Endometrial microvascular endothelial cells (primary cell): ENCODE measurements around the gene SGSH. TPM values are rescaled to one million over a fixed set of nuclear protein-coding genes. Genes with fewer than 3 reads are reported as not detected.

Experiments
- in situ Hi-C: cut with HindIII; loops from 2 replicates; pipeline ENCODE4 v1.10.0; 2017; ENCODE audit warnings: low sequenced_read_pairs, low pct_unique_long_range_greater_than_20kb; ENCODE audit errors: inconsistent ontology term
- total RNA-seq: library from RNA; depleted of rRNA; stranded (reverse); fragments of >200 nt; gene quantifications from one replicate; pipeline ENCODE4 v1.2.3, GENCODE V29; 2015; ENCODE audit errors: inconsistent ontology term

Gene SGSH
- total RNA-seq, 1 donor from 2014 or later, result 60.3 TPM

- in situ Hi-C loops, result no loop called here
These were observed 12.3 kb upstream of the SGSH start for GRCh38 chr17:80232438-80232837.

- in situ Hi-C loops, result no loop called here
These were observed 8.9 kb upstream of the SGSH start for GRCh38 chr17:80229011-80229410.

GRCh38 chr17:80228477-80228876 is 8.3 kb upstream of the SGSH start:
- in situ Hi-C loops, result no loop called here

GRCh38 chr17:80227666-80228065 is 7.5 kb upstream of the SGSH start:
- in situ Hi-C loops, result no loop called here

- in situ Hi-C loops, result no loop called here
These were observed 7.0 kb upstream of the SGSH start for GRCh38 chr17:80227156-80227555.

- in situ Hi-C loops, result no loop called here
These were observed 5.1 kb upstream of the SGSH start for GRCh38 chr17:80225230-80225629.

- in situ Hi-C loops, result no loop called here
These were observed 4.5 kb upstream of the SGSH start for GRCh38 chr17:80224683-80225082.

- in situ Hi-C loops, result no loop called here
These were observed 3.8 kb upstream of the SGSH start for GRCh38 chr17:80223838-80224497.

- in situ Hi-C loops, result no loop called here
These were observed 3.1 kb upstream of the SGSH start for GRCh38 chr17:80223142-80223815.

- in situ Hi-C loops, result no loop called here
These were observed 2.4 kb upstream of the SGSH start for GRCh38 chr17:80222376-80223141.

GRCh38 chr17:80221351-80222105 is 1.4 kb upstream of the SGSH start:
- in situ Hi-C loops, result no loop called here

- in situ Hi-C loops, result no loop called here
These were observed 643 bp upstream of the SGSH start for GRCh38 chr17:80220736-80221215.

GRCh38 chr17:80219763-80220053 is 425 bp downstream of the SGSH start:
- in situ Hi-C loops, result no loop called here

- in situ Hi-C loops, result no loop called here
These were observed 945 bp downstream of the SGSH start for GRCh38 chr17:80219013-80219762.

GRCh38 chr17:80218391-80218790 is 1.7 kb downstream of the SGSH start:
- in situ Hi-C loops, result no loop called here

- in situ Hi-C loops, result no loop called here
These were observed 2.3 kb downstream of the SGSH start for GRCh38 chr17:80217703-80218362.

- in situ Hi-C loops, result no loop called here
These were observed 3.4 kb downstream of the SGSH start for GRCh38 chr17:80216473-80217456.
